HG03460 (cell line): ENCODE results near the gene CTNNB1.

Experiments
- ATAC-seq: cut with Tn5 transposase; IDR thresholded peaks from one replicate; pipeline ENCODE4 v1.9.1; 2021; ENCODE audit not compliant: unreplicated experiment

Gene CTNNB1

GRCh38 chr3:41190509-41191284 lies 8.6 kb upstream of the CTNNB1 start:
- peak; percentile 56 for ATAC-seq

- no peak for ATAC-seq
These were observed 6.4 kb upstream of the CTNNB1 start for GRCh38 chr3:41192885-41193284.

- ATAC-seq, result no peak
These were observed 5.3 kb upstream of the CTNNB1 start for GRCh38 chr3:41193794-41194539.

- no peak for ATAC-seq
These were observed 4.6 kb upstream of the CTNNB1 start for GRCh38 chr3:41194701-41195100.

- ATAC-seq, result no peak
These were observed 3.4 kb upstream of the CTNNB1 start for GRCh38 chr3:41195946-41196345.

- ATAC-seq, result no peak
These were observed 2.5 kb upstream of the CTNNB1 start for GRCh38 chr3:41196499-41197410.

- no peak for ATAC-seq
These were observed 1.3 kb upstream of the CTNNB1 start for GRCh38 chr3:41198046-41198445.

- no peak for ATAC-seq
These were observed 779 bp upstream of the CTNNB1 start for GRCh38 chr3:41198526-41198925.

GRCh38 chr3:41199866-41200668 lies 762 bp downstream of the CTNNB1 start:
- peak; percentile 9 for ATAC-seq

GRCh38 chr3:41200669-41201021 lies 1.3 kb downstream of the CTNNB1 start:
- ATAC-seq, result no peak

- no peak for ATAC-seq
These were observed 2.9 kb downstream of the CTNNB1 start for GRCh38 chr3:41202075-41202833.

- ATAC-seq, result no peak
These were observed 3.6 kb downstream of the CTNNB1 start for GRCh38 chr3:41202834-41203345.

GRCh38 chr3:41204369-41204768 lies 5.1 kb downstream of the CTNNB1 start:
- ATAC-seq, result no peak

GRCh38 chr3:41205591-41205990 lies 6.3 kb downstream of the CTNNB1 start:
- no peak for ATAC-seq

GRCh38 chr3:41207355-41207754 lies 8.1 kb downstream of the CTNNB1 start:
- no peak for ATAC-seq

GRCh38 chr3:41208507-41209220 lies 9.4 kb downstream of the CTNNB1 start:
- no peak for ATAC-seq

GRCh38 chr3:41209646-41210045 lies 10.3 kb downstream of the CTNNB1 start:
- ATAC-seq, result no peak

GRCh38 chr3:41210966-41211365 lies 11.7 kb downstream of the CTNNB1 start:
- ATAC-seq, result no peak

- no peak for ATAC-seq
These were observed 12.8 kb downstream of the CTNNB1 start for GRCh38 chr3:41212088-41212487.
